K562 (cell line): ENCODE results near the gene ALOXE3. TPM values are rescaled to one million over a fixed set of nuclear protein-coding genes. Genes with fewer than 3 reads are reported as not detected.

Experiments
- ARNT ChIP-seq, 2 experiments: fragments of 450-650 bp; IDR thresholded peaks; 2 replicates each; pipeline ENCODE4 v1.6.1; 2016; ENCODE audit warnings: mild to moderate bottlenecking in 1 of 2
- BCL6 ChIP-seq: fragments of 250-450 bp; sonication (Bioruptor Pico); IDR thresholded peaks from 2 replicates; pipeline ENCODE4 v1.4.0; 2020
- CSDE1 ChIP-seq, 2 experiments: fragments of 450-650 bp; IDR thresholded peaks; 2 replicates each; pipeline ENCODE4 v1.6.1; 2016; ENCODE audit warnings: mild to moderate bottlenecking in 1 of 2
- FOXA1 ChIP-seq: fragments of 450-650 bp; IDR thresholded peaks from 2 replicates; pipeline ENCODE4 v1.6.1; 2016; ENCODE audit warnings: mild to moderate bottlenecking, borderline replicate concordance
- FOXP1 ChIP-seq: sonication (generic); formaldehyde crosslinking; IDR thresholded peaks from 2 replicates; pipeline ENCODE4 v1.8.0; 2022; ENCODE audit warnings: mild to moderate bottlenecking, missing genetic modification reagents
- GTF2F1 ChIP-seq: IDR thresholded peaks from 2 replicates; pipeline ENCODE4 v1.6.1; 2011; ENCODE audit warnings: low read depth, low read length, improper control_type of control experiment
- HDGF ChIP-seq: fragments of 450-650 bp; IDR thresholded peaks from 2 replicates; pipeline ENCODE4 v1.6.1; 2016
- HEY1 ChIP-seq: fragments of 250-450 bp; sonication (Bioruptor Pico); IDR thresholded peaks from 2 replicates; pipeline ENCODE4 v1.5.0; 2020; ENCODE audit warnings: mild to moderate bottlenecking, moderate library complexity, borderline replicate concordance
- KLF1 ChIP-seq: fragments of 450-650 bp; IDR thresholded peaks from 2 replicates; pipeline ENCODE4 v1.6.1; 2016; ENCODE audit warnings: missing genetic modification characterization, missing compliant biosample characterization
- MTA1 ChIP-seq: fragments of 450-650 bp; IDR thresholded peaks from 2 replicates; pipeline ENCODE4 v1.6.1; 2017; ENCODE audit warnings: borderline replicate concordance
- NELFE ChIP-seq: IDR thresholded peaks from 2 replicates; pipeline ENCODE4 v1.6.1; 2011; ENCODE audit warnings: mild to moderate bottlenecking; ENCODE audit not compliant: insufficient read depth, insufficient read length
- PHB ChIP-seq: fragments of 250-450 bp; sonication (Bioruptor Pico); IDR thresholded peaks from 2 replicates; pipeline ENCODE4 v1.5.0; 2021
- PRMT5 ChIP-seq: sonication (generic); formaldehyde crosslinking; IDR thresholded peaks from 2 replicates; pipeline ENCODE4 v1.5.0; 2020; ENCODE audit warnings: missing genetic modification reagents
- STAG1 ChIP-seq: sonication (generic); formaldehyde crosslinking; IDR thresholded peaks from 2 replicates; pipeline ENCODE4 v1.5.0; 2020; ENCODE audit warnings: missing genetic modification reagents, borderline replicate concordance
- THRAP3 ChIP-seq: fragments of 450-650 bp; IDR thresholded peaks from 2 replicates; pipeline ENCODE4 v1.6.1; 2016; ENCODE audit warnings: mild to moderate bottlenecking, inconsistent platforms, borderline replicate concordance
- U2AF1 ChIP-seq: fragments of 200-400 bp; formaldehyde crosslinking; optimal IDR thresholded peaks from 2 replicates; pipeline ENCODE3; 2017; ENCODE audit warnings: mild to moderate bottlenecking, low read depth, low read length, moderate library complexity
- ZNF146 ChIP-seq: IDR thresholded peaks from one replicate; pipeline ENCODE4 v1.6.1; 2018; ENCODE audit warnings: missing compliant biosample characterization; ENCODE audit not compliant: unreplicated experiment
- ZNF175 ChIP-seq: fragments of 200-800 bp; sonication (Bioruptor generic); IDR thresholded peaks from 2 replicates; pipeline ENCODE4 v1.6.1; 2016; ENCODE audit warnings: low read depth, mild to moderate bottlenecking, missing genetic modification characterization, missing compliant biosample characterization
- polyA plus RNA-seq, 8 experiments: library from polyadenylated mRNA; depleted of rRNA in 4 of 8; stranded (reverse) in 5 of 8; unstranded in 3 of 8; fragments of >200 nt; fragmentation: Nextera tagmentation in 2 of 8; fragmentation: Illumina TruSeq in 1 of 8; extraction: Ambion mirVana in 2 of 8; extraction: Trizol in 1 of 8; gene quantifications; 2 replicates each; pipeline versions ENCODE4 v1.2.1 to v1.2.3, GENCODE V29; 2011 to 2014; ENCODE audit warnings: inconsistent platforms in 1 of 8, missing spikeins in 1 of 8
- total RNA-seq, 7 experiments: library from RNA; depleted of rRNA in 6 of 7; stranded (reverse); fragments of >200 nt in 6 of 7; fragmentation: Illumina TruSeq in 2 of 7; extraction: Trizol in 2 of 7; gene quantifications; 2 replicates each; pipeline versions ENCODE4 v1.2.1 to v1.2.3, GENCODE V29; 2011 to 2021; ENCODE audit warnings: low replicate concordance in 1 of 7
- TF ChIP-seq, protein P1 (sequence below): fragments of 250-450 bp; sonication (Bioruptor Pico); IDR thresholded peaks from 2 replicates; pipeline ENCODE4 v1.4.0; 2020; ENCODE audit warnings: borderline replicate concordance
- TF ChIP-seq, protein P2 (sequence below): sonication (generic); formaldehyde crosslinking; IDR thresholded peaks from 2 replicates; pipeline ENCODE4 v1.8.0; 2023; ENCODE audit warnings: mild to moderate bottlenecking, missing genetic modification reagents
- TF ChIP-seq, protein P3 (sequence below): fragments of 450-650 bp; IDR thresholded peaks from 2 replicates; pipeline ENCODE4 v1.7.1; 2018; ENCODE audit warnings: mild to moderate bottlenecking, low read depth; ENCODE audit not compliant: partially characterized antibody
- TF ChIP-seq, protein P4 (sequence below): fragments of 450-650 bp; formaldehyde crosslinking; IDR thresholded peaks from 2 replicates; pipeline ENCODE4 v1.4.0; 2022; ENCODE audit warnings: missing genetic modification characterization

ALOXE3 gene
- total and polyA plus RNA-seq, 9 of the 15 experiments (the other 6 are each of a cell fraction or from before 2014, with no cell fraction given): 0.04 TPM; not detected in 8

DNA sequence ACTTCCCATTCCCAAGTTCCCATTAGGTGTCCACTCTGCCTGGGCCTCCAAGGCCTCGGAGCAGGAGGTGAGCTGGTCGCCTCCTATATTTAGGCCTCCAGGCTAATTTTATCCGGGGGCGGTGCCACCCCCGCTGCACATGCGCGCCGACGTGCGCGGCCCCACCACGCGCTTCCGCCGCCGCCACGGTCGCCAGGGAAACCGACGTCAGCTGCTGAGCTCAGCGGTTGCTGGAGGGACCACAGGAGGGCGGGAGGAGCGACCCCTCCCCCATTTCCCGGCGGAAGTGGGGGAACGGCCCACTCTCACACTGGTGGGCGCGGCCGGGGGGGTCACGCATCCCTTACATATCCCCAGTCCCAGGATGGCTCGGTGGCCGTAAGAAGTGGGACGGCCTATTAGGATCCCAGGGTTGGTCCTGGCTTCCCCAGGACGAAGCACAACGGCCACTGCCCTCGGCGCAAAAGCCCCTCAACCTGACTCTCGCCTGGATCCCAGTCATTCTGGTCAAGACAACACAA, 32.9 kb upstream of the ALOXE3 start (continued):
- TF ChIP-seq ZNF175 (CRISPR knock-in tag) (no peak), PHB (CRISPR knock-in tag) (no peak), ARNT (IDR thresholded peaks at IDR 0.05) (no peak), GTF2F1 (0 out of 2 replicates have a peak, but pooled peaks have one; percentile 35), ZNF146 (CRISPR knock-in tag) (no peak), PRMT5 (CRISPR knock-in tag) (no peak), KLF1 (tag) (no peak), NELFE (no peak), FOXP1 (0 out of 2 replicates have a peak, but pooled peaks have one; percentile 43), HEY1 (CRISPR knock-in tag) (no peak), THRAP3 (no peak), STAG1 (no peak), MTA1 (no peak), FOXA1 (no peak), U2AF1 (no peak), HDGF (no peak), CSDE1 (IDR thresholded peaks at IDR 0.05) (no peak; a peak in 1 of 4 replicates), BCL6 (CRISPR knock-in tag) (no peak)
- TF ChIP-seq, protein P1, sequence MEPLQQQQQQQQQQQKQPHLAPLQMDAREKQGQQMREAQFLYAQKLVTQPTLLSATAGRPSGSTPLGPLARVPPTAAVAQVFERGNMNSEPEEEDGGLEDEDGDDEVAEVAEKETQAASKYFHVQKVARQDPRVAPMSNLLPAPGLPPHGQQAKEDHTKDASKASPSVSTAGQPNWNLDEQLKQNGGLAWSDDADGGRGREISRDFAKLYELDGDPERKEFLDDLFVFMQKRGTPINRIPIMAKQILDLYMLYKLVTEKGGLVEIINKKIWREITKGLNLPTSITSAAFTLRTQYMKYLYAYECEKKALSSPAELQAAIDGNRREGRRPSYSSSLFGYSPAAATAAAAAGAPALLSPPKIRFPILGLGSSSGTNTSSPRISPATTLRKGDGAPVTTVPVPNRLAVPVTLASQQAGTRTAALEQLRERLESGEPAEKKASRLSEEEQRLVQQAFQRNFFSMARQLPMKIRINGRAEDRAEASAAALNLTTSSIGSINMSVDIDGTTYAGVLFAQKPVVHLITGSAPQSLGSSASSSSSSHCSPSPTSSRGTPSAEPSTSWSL (CRISPR knock-in tag): no peak
- TF ChIP-seq, protein P2, sequence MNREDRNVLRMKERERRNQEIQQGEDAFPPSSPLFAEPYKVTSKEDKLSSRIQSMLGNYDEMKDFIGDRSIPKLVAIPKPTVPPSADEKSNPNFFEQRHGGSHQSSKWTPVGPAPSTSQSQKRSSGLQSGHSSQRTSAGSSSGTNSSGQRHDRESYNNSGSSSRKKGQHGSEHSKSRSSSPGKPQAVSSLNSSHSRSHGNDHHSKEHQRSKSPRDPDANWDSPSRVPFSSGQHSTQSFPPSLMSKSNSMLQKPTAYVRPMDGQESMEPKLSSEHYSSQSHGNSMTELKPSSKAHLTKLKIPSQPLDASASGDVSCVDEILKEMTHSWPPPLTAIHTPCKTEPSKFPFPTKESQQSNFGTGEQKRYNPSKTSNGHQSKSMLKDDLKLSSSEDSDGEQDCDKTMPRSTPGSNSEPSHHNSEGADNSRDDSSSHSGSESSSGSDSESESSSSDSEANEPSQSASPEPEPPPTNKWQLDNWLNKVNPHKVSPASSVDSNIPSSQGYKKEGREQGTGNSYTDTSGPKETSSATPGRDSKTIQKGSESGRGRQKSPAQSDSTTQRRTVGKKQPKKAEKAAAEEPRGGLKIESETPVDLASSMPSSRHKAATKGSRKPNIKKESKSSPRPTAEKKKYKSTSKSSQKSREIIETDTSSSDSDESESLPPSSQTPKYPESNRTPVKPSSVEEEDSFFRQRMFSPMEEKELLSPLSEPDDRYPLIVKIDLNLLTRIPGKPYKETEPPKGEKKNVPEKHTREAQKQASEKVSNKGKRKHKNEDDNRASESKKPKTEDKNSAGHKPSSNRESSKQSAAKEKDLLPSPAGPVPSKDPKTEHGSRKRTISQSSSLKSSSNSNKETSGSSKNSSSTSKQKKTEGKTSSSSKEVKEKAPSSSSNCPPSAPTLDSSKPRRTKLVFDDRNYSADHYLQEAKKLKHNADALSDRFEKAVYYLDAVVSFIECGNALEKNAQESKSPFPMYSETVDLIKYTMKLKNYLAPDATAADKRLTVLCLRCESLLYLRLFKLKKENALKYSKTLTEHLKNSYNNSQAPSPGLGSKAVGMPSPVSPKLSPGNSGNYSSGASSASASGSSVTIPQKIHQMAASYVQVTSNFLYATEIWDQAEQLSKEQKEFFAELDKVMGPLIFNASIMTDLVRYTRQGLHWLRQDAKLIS (CRISPR knock-in tag): no peak
- TF ChIP-seq, protein P3, sequence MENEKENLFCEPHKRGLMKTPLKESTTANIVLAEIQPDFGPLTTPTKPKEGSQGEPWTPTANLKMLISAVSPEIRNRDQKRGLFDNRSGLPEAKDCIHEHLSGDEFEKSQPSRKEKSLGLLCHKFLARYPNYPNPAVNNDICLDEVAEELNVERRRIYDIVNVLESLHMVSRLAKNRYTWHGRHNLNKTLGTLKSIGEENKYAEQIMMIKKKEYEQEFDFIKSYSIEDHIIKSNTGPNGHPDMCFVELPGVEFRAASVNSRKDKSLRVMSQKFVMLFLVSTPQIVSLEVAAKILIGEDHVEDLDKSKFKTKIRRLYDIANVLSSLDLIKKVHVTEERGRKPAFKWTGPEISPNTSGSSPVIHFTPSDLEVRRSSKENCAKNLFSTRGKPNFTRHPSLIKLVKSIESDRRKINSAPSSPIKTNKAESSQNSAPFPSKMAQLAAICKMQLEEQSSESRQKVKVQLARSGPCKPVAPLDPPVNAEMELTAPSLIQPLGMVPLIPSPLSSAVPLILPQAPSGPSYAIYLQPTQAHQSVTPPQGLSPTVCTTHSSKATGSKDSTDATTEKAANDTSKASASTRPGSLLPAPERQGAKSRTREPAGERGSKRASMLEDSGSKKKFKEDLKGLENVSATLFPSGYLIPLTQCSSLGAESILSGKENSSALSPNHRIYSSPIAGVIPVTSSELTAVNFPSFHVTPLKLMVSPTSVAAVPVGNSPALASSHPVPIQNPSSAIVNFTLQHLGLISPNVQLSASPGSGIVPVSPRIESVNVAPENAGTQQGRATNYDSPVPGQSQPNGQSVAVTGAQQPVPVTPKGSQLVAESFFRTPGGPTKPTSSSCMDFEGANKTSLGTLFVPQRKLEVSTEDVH: no peak
- TF ChIP-seq, protein P4, sequence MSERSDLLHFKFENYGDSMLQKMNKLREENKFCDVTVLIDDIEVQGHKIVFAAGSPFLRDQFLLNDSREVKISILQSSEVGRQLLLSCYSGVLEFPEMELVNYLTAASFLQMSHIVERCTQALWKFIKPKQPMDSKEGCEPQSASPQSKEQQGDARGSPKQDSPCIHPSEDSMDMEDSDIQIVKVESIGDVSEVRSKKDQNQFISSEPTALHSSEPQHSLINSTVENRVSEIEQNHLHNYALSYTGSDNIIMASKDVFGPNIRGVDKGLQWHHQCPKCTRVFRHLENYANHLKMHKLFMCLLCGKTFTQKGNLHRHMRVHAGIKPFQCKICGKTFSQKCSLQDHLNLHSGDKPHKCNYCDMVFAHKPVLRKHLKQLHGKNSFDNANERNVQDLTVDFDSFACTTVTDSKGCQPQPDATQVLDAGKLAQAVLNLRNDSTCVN: no peak
